ENCODE measurements around the gene NDFIP2.

The NDFIP2 gene

GRCh38 chr13:79480954-79481684, at the start of gene NDFIP2:
Gene NDFIP2 (plus strand): TSS chr13:79481155. CDS start chr13:79481204, 49 bp downstream.
- Histone ChIP-seq H3K9me3 (no peaks in the 10 kb centered on the region), H3K36me3 (no peaks in the 10 kb centered on the region), H3K27me3 (no peaks in the 10 kb centered on the region), H3K27ac (peak within 1 kb of the TSS; percentile 63 to 67), H3K4me1 (peaks cover 3 to 11% (median 9%) of the 10 kb centered on the region in 4 donors), H3K4me3 (peak within 1 kb of the TSS; percentile 67 to 75)
- intact Hi-C loops (cut with DNase I; ENCODE audit: low total_unique reads) = loop anchor here (5.0 kb wide), 1 partner anchor 51 kb away; no protein-coding TSS in a partner anchor
- peak; percentile 74 to 88 for DNase-seq
- TF ChIP-seq CTCF (IDR thresholded peaks at IDR 0.05) = no peak

- no peak overlapping the region for H3K4me3 ChIP-seq
- peaks cover 0 to 14% (median 0%) of the 10 kb centered on the region in 4 donors for H3K4me1 ChIP-seq
- H3K27ac ChIP-seq = no peak overlapping the region
- DNase-seq = no peak
- H3K27me3 ChIP-seq = no peaks in the 10 kb centered on the region
- no peak for TF ChIP-seq CTCF (IDR thresholded peaks at IDR 0.05)
- intact Hi-C loops (cut with DNase I; ENCODE audit: low total_unique reads) = loop anchor here (5.0 kb wide), 1 partner anchor 105 kb away; no protein-coding TSS in a partner anchor
- H3K36me3 ChIP-seq = no peaks in the 10 kb centered on the region
- no peaks in the 10 kb centered on the region for H3K9me3 ChIP-seq
These were observed 48.9 kb upstream of the NDFIP2 start for GRCh38 chr13:79432086-79432485.

GRCh38 chr13:79432992-79433391, 48.0 kb upstream of the NDFIP2 start:
- H3K9me3 ChIP-seq = no peaks in the 10 kb centered on the region
- intact Hi-C loops (cut with DNase I; ENCODE audit: low total_unique reads) = loop anchor here (5.0 kb wide), 1 partner anchor 104 kb away; no protein-coding TSS in a partner anchor
- H3K4me1 ChIP-seq = peaks cover 0 to 14% (median 0%) of the 10 kb centered on the region in 4 donors
- H3K4me3 ChIP-seq = no peak overlapping the region
- no peak for DNase-seq
- no peak for TF ChIP-seq CTCF (IDR thresholded peaks at IDR 0.05)
- H3K27ac ChIP-seq = no peak overlapping the region
- no peaks in the 10 kb centered on the region for H3K36me3 ChIP-seq
- no peaks in the 10 kb centered on the region for H3K27me3 ChIP-seq

GRCh38 chr13:79434556-79434955, 46.4 kb upstream of the NDFIP2 start:
- no peaks in the 10 kb centered on the region for H3K9me3 ChIP-seq
- no peaks in the 10 kb centered on the region for H3K36me3 ChIP-seq
- no peak overlapping the region for H3K27ac ChIP-seq
- TF ChIP-seq CTCF (IDR thresholded peaks at IDR 0.05) = no peak
- H3K4me3 ChIP-seq = no peak overlapping the region
- intact Hi-C loops (cut with DNase I; ENCODE audit: low total_unique reads) = loop anchor here (5.0 kb wide), 1 partner anchor 103 kb away; no protein-coding TSS in a partner anchor
- no peak for DNase-seq
- H3K27me3 ChIP-seq = no peaks in the 10 kb centered on the region
- H3K4me1 ChIP-seq = peaks cover 0 to 14% (median 0%) of the 10 kb centered on the region in 4 donors

GRCh38 chr13:79435561-79435990, 45.4 kb upstream of the NDFIP2 start:
- Histone ChIP-seq H3K4me1 (peaks cover 0 to 14% (median 0%) of the 10 kb centered on the region in 4 donors), H3K4me3 (no peak overlapping the region), H3K36me3 (no peaks in the 10 kb centered on the region), H3K27me3 (no peaks in the 10 kb centered on the region), H3K9me3 (no peaks in the 10 kb centered on the region), H3K27ac (no peak overlapping the region)
- no peak for DNase-seq
- no peak for TF ChIP-seq CTCF (IDR thresholded peaks at IDR 0.05)
- intact Hi-C loops (cut with DNase I; ENCODE audit: low total_unique reads) = no loop called here
